Activated CD8-positive, alpha-beta T cell treated with anti-CD3 and anti-CD28 coated beads, Interleukin-2, amount 10 ng/mL, durations not matched to agents 7 days and 5 days (primary cell): Measurements from ENCODE around the gene TMEM145. TPM values are rescaled to one million over a fixed set of nuclear protein-coding genes. Genes with fewer than 3 reads are reported as not detected.
"Not testable (repeated sequence)": the region's sequence is repeated elsewhere in the genome, so short reads cannot be mapped to it uniquely, and the experiment has no call there.

Experiments
- ATAC-seq: fragments of 150-1000 bp; cut with Tn5 transposase; one replicate; pipeline ENCODE4 v1.10.0; 2021; ENCODE audit warnings: moderate library complexity
- CTCF ChIA-PET: fragments of 350-600 bp; sonication (Branson Sonifier 250); formaldehyde crosslinking; loops from one replicate; lab custom pipeline; 2021; ENCODE audit warnings: antibody characterized with exemption; lab: Charles Lee
- POLR2A ChIA-PET: fragments of 350-600 bp; sonication (Branson Sonifier 250); formaldehyde crosslinking; loops from one replicate; lab custom pipeline; 2021; ENCODE audit warnings: antibody characterized with exemption; lab: Charles Lee
- DNase-seq: peaks from one replicate; pipeline ENCODE4 v3.0.0-alpha.2; 2020
- H3K27ac Mint-ChIP-seq: one replicate; pipeline ENCODE4 v1.8.0; 2021; ENCODE audit warnings: mild to moderate bottlenecking, mixed read lengths
- H3K27me3 Mint-ChIP-seq: one replicate; pipeline ENCODE4 v1.8.0; 2021; ENCODE audit warnings: low read depth, mixed read lengths
- H3K36me3 Mint-ChIP-seq: one replicate; pipeline ENCODE4 v1.8.0; 2021; ENCODE audit warnings: low read depth, mixed read lengths
- H3K4me1 Mint-ChIP-seq: one replicate; pipeline ENCODE4 v1.8.0; 2021; ENCODE audit warnings: low read depth, mixed read lengths
- H3K4me3 Mint-ChIP-seq: one replicate; pipeline ENCODE4 v1.8.0; 2021; ENCODE audit warnings: mild to moderate bottlenecking, mixed read lengths
- H3K9me3 Mint-ChIP-seq: one replicate; pipeline ENCODE4 v1.8.0; 2022; ENCODE audit warnings: mixed read lengths; ENCODE audit not compliant: insufficient read depth
- total RNA-seq, 2 experiments: library from RNA; stranded (reverse); gene quantifications; one replicate each; pipeline ENCODE4 v1.2.3, GENCODE V29; 2021

TMEM145 gene
- total RNA-seq, 2 experiments from 2014 or later: 0.37 TPM; not detected in 1

GRCh38 chr19:42328106-42328505 is 15.0 kb downstream of the TMEM145 start:
- Mint-ChIP-seq H3K9me3 (no peaks in the 10 kb centered on the region), H3K4me1 (peaks cover 23% of the 10 kb centered on the region), H3K4me3 (no peak overlapping the region), H3K36me3 (peaks cover 3% of the 10 kb centered on the region), H3K27me3 (peaks cover 11% of the 10 kb centered on the region), H3K27ac (no peak overlapping the region)
- POLR2A ChIA-PET: interaction anchor here (0.8 kb wide), 1 partner anchor 44 kb away, joined by 3 read pairs; no protein-coding TSS in a partner anchor
- ATAC-seq (no peak), DNase-seq (no peak)
- CTCF ChIA-PET: interaction anchor here (1.1 to 1.2 kb wide), 2 partner anchors 192 to 220 kb away, joined by 3 to 5 read pairs; no protein-coding TSS in a partner anchor

GRCh38 chr19:42328854-42329253 is 15.7 kb downstream of the TMEM145 start:
- POLR2A ChIA-PET: no interaction called here
- ATAC-seq (no peak), DNase-seq (no peak)
- CTCF ChIA-PET: no interaction called here
- H3K9me3 Mint-ChIP-seq: no peaks in the 10 kb centered on the region
- peaks cover 20% of the 10 kb centered on the region for H3K4me1 Mint-ChIP-seq
- H3K27me3 Mint-ChIP-seq: peaks cover 5% of the 10 kb centered on the region
- H3K4me3 Mint-ChIP-seq: no peak overlapping the region
- H3K36me3 Mint-ChIP-seq: peaks cover 3% of the 10 kb centered on the region
- no peak overlapping the region for H3K27ac Mint-ChIP-seq

- no peak overlapping the region for H3K4me3 Mint-ChIP-seq
- POLR2A ChIA-PET: interaction anchor here (0.8 kb wide), 1 partner anchor 25 kb away, joined by 3 read pairs; no protein-coding TSS in a partner anchor
- CTCF ChIA-PET: no interaction called here
- H3K36me3 Mint-ChIP-seq: no peaks in the 10 kb centered on the region
- H3K27ac Mint-ChIP-seq: no peak overlapping the region
- no peaks in the 10 kb centered on the region for H3K9me3 Mint-ChIP-seq
- H3K27me3 Mint-ChIP-seq: no peaks in the 10 kb centered on the region
- peaks cover 15% of the 10 kb centered on the region for H3K4me1 Mint-ChIP-seq
- DNase-seq: no peak
- no peak for ATAC-seq
Measured at GRCh38 chr19:42330241-42330711, 17.2 kb downstream of the TMEM145 start.

- H3K27me3 Mint-ChIP-seq, H3K27ac Mint-ChIP-seq, POLR2A ChIA-PET, ATAC-seq, H3K4me3 Mint-ChIP-seq, H3K36me3 Mint-ChIP-seq, DNase-seq, H3K4me1 Mint-ChIP-seq, H3K9me3 Mint-ChIP-seq: not testable (repeated sequence)
- CTCF ChIA-PET: interaction anchor here (0.6 to 1.1 kb wide), 3 partner anchors 11 to 230 kb away, joined by 3 to 4 read pairs (median 4); no protein-coding TSS in a partner anchor
Measured at GRCh38 chr19:42331333-42331732, 18.2 kb downstream of the TMEM145 start.

- no peaks in the 10 kb centered on the region for H3K9me3 Mint-ChIP-seq
- H3K4me1 Mint-ChIP-seq: peaks cover 2% of the 10 kb centered on the region
- CTCF ChIA-PET: interaction anchor here (1.0 to 1.1 kb wide), 2 partner anchors 11 to 109 kb away, joined by 3 to 4 read pairs; no protein-coding TSS in a partner anchor
- DNase-seq (no peak), ATAC-seq (no peak)
- no peaks in the 10 kb centered on the region for H3K36me3 Mint-ChIP-seq
- POLR2A ChIA-PET: no interaction called here
- no peak overlapping the region for H3K27ac Mint-ChIP-seq
- no peak overlapping the region for H3K4me3 Mint-ChIP-seq
- H3K27me3 Mint-ChIP-seq: no peaks in the 10 kb centered on the region
Measured at GRCh38 chr19:42332059-42332458, 18.9 kb downstream of the TMEM145 start.

DNA sequence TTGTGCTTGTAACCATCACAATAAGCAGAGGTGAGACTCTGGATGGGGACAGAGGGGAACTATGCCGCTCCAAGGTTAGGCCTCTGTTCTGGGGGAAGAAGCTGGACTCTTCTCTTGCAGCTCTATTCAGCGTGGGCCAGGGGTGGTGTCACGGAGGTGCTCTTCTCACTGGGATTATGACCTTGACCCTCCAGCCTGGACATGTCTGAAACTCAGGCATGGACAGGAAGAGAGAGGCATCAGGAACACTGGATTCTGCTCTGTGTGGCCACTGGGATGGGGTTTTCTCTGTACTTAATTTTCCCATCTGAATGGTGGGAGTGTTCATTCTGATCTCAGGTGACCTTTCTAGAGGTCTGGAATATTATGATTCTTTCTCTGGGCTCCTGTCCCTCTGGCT is 19.9 kb downstream of the TMEM145 start:
- no peaks in the 10 kb centered on the region for H3K27me3 Mint-ChIP-seq
- ATAC-seq (no peak), DNase-seq (no peak)
- H3K4me1 Mint-ChIP-seq: no peaks in the 10 kb centered on the region
- no peak overlapping the region for H3K27ac Mint-ChIP-seq
- POLR2A ChIA-PET: no interaction called here
- H3K9me3 Mint-ChIP-seq: no peaks in the 10 kb centered on the region
- H3K4me3 Mint-ChIP-seq: no peak overlapping the region
- no peaks in the 10 kb centered on the region for H3K36me3 Mint-ChIP-seq
- CTCF ChIA-PET: no interaction called here

GRCh38 chr19:42333975-42334696 is 21.0 kb downstream of the TMEM145 start:
- CTCF ChIA-PET: no interaction called here
- ATAC-seq: no peak
- no peak for DNase-seq
- no peaks in the 10 kb centered on the region for H3K4me1 Mint-ChIP-seq
- no peak overlapping the region for H3K27ac Mint-ChIP-seq
- H3K4me3 Mint-ChIP-seq: no peak overlapping the region
- H3K36me3 Mint-ChIP-seq: no peaks in the 10 kb centered on the region
- H3K9me3 Mint-ChIP-seq: no peaks in the 10 kb centered on the region
- POLR2A ChIA-PET: no interaction called here
- H3K27me3 Mint-ChIP-seq: no peaks in the 10 kb centered on the region

- CTCF ChIA-PET: no interaction called here
- ATAC-seq: no peak
Measured at GRCh38 chr19:42334697-42335373, 21.7 kb downstream of the TMEM145 start.

GRCh38 chr19:42335374-42335936 is 22.3 kb downstream of the TMEM145 start:
- H3K4me1 Mint-ChIP-seq: no peaks in the 10 kb centered on the region
- no peaks in the 10 kb centered on the region for H3K27me3 Mint-ChIP-seq
- ATAC-seq: no peak
- no peak overlapping the region for H3K4me3 Mint-ChIP-seq
- ChIA-PET CTCF (no interaction called here), POLR2A (no interaction called here)
- no peak overlapping the region for H3K27ac Mint-ChIP-seq
- no peaks in the 10 kb centered on the region for H3K36me3 Mint-ChIP-seq
- no peak for DNase-seq
- no peaks in the 10 kb centered on the region for H3K9me3 Mint-ChIP-seq

More at GRCh38 chr19:42334697-42335373, 21.7 kb downstream of the TMEM145 start:
- Mint-ChIP-seq H3K27ac (no peak overlapping the region), H3K27me3 (no peaks in the 10 kb centered on the region), H3K36me3 (no peaks in the 10 kb centered on the region), H3K9me3 (no peaks in the 10 kb centered on the region), H3K4me1 (no peaks in the 10 kb centered on the region), H3K4me3 (no peak overlapping the region)
- DNase-seq: no peak
- POLR2A ChIA-PET: no interaction called here

- POLR2A ChIA-PET: no interaction called here
- no peak for DNase-seq
- no peaks in the 10 kb centered on the region for H3K27me3 Mint-ChIP-seq
- CTCF ChIA-PET: no interaction called here
- H3K4me3 Mint-ChIP-seq: no peak overlapping the region
- no peaks in the 10 kb centered on the region for H3K9me3 Mint-ChIP-seq
- no peaks in the 10 kb centered on the region for H3K36me3 Mint-ChIP-seq
- no peaks in the 10 kb centered on the region for H3K4me1 Mint-ChIP-seq
- ATAC-seq: no peak
- no peak overlapping the region for H3K27ac Mint-ChIP-seq
Measured at GRCh38 chr19:42335971-42336370, 22.9 kb downstream of the TMEM145 start.

DNA sequence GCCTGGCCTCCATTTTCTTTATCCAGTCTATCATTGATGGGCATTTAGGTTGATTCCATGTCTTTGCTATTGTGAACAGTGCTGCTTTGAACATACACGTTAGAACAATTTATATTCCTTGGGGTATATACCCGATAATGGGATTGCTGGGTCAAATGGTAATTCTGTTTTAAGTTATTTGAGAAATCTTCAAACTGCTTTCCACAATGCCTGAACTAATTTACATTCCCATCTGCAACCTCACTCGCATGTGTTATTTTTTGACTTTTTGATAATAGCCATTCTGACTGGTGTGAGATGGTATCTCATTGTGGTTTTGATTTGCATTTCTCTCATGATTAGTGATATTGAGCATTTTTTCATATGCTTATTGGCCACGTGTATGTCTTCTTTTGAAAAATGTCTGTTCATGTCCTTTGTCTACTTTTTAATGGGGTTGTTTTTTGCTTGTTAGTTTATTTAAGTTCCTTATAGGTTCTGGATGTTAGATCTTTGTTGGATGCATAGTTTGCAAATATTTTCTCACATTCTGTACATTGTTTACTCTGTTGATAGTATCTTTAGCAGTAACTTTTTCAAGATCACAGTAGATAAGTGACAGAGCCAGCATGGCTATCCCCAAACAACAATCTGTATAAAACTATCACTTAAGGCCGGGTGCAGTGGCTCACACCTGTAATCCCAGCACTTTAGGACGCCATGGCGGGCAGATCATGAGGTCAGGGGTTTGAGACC is 26.2 kb downstream of the TMEM145 start:
- CTCF ChIA-PET, H3K9me3 Mint-ChIP-seq, ATAC-seq, DNase-seq, H3K4me1 Mint-ChIP-seq, H3K27ac Mint-ChIP-seq, POLR2A ChIA-PET, H3K36me3 Mint-ChIP-seq, H3K4me3 Mint-ChIP-seq, H3K27me3 Mint-ChIP-seq: not testable (repeated sequence)
